IMR-90 (cell line): ENCODE measurements around the gene RFTN1.

Experiments
- BHLHE40 ChIP-seq: fragments of 150-350 bp; IDR thresholded peaks from 2 replicates; pipeline ENCODE4 v1.6.1; 2016; ENCODE audit warnings: mild to moderate bottlenecking, low read depth, low read length
- CEBPB ChIP-seq: IDR thresholded peaks from 2 replicates; pipeline ENCODE4 v1.6.1; 2012; ENCODE audit warnings: low read depth, low read length, improper control_type of control experiment
- CHD1 ChIP-seq: IDR thresholded peaks from 2 replicates; pipeline ENCODE4 v1.6.1; 2012; ENCODE audit warnings: low read depth, low read length, improper control_type of control experiment
- CTCF ChIP-seq: conservative IDR thresholded peaks from 2 replicates; pipeline ENCODE4 v1.5.1; 2012; ENCODE audit warnings: mild to moderate bottlenecking, low read depth, low read length, improper control_type of control experiment
- ELK1 ChIP-seq: fragments of 150-350 bp; IDR thresholded peaks from 2 replicates; pipeline ENCODE4 v1.6.1; 2016; ENCODE audit warnings: low read depth, mild to moderate bottlenecking, low read length, moderate library complexity, borderline replicate concordance
- MXI1 ChIP-seq: IDR thresholded peaks from 2 replicates; pipeline ENCODE4 v1.6.1; 2012; ENCODE audit warnings: low read depth, mild to moderate bottlenecking, low read length, moderate library complexity, borderline replicate concordance
- NFE2L2 ChIP-seq: fragments of 150-350 bp; IDR thresholded peaks from 2 replicates; pipeline ENCODE4 v1.6.1; 2016; ENCODE audit warnings: low read depth, mild to moderate bottlenecking, low read length
- POLR2A ChIP-seq: IDR thresholded peaks from 2 replicates; pipeline ENCODE4 v1.6.1; 2012; ENCODE audit warnings: mild to moderate bottlenecking, low read depth, low read length
- RAD21 ChIP-seq: IDR thresholded peaks from 2 replicates; pipeline ENCODE4 v1.6.1; 2012; ENCODE audit warnings: low read length, improper control_type of control experiment
- RFX5 ChIP-seq: IDR thresholded peaks from 2 replicates; pipeline ENCODE4 v1.8.0; 2012; ENCODE audit warnings: low read depth, mild to moderate bottlenecking, low read length, moderate library complexity
- SMC3 ChIP-seq: fragments of 150-350 bp; IDR thresholded peaks from 2 replicates; pipeline ENCODE4 v1.6.1; 2016; ENCODE audit warnings: low read depth, mild to moderate bottlenecking, antibody characterized with exemption, low read length, moderate library complexity
- USF2 ChIP-seq: fragments of 150-350 bp; IDR thresholded peaks from 2 replicates; pipeline ENCODE4 v1.6.1; 2017; ENCODE audit warnings: mild to moderate bottlenecking, antibody characterized with exemption, low read length, low read depth

GRCh38 chr3:16468002-16468335, 45.5 kb downstream of the RFTN1 start:
- no peak for TF ChIP-seq CTCF
- no peak for TF ChIP-seq ELK1
- no peak for TF ChIP-seq NFE2L2
- TF ChIP-seq MXI1: no peak
- TF ChIP-seq SMC3: no peak
- no peak for TF ChIP-seq POLR2A
- no peak for TF ChIP-seq USF2
- no peak for TF ChIP-seq BHLHE40
- no peak for TF ChIP-seq RFX5
- no peak for TF ChIP-seq RAD21
- TF ChIP-seq CHD1: no peak
- no peak for TF ChIP-seq CEBPB
